ENCODE results near the gene WASL.

The WASL gene

DNA sequence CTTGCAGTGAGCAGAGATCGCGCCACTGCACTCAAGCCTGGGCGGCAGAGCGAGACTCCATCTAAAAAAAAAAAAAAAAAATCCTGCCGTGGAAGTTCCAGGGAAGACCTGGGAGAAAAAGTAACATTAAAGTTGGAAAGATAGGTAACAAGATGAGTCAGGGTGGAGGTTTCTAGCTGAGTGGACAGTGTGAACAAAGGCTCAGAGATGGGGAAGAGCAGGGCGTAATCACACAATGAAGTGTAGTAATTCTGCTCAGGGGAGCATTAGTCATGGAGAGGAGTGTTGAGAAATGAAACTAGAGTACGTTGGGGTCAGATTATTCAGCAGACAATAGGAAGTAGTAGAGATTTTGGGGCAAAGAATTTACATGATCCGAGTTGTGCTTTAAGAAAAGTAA lies 21.6 kb upstream of the WASL start:
- no peak overlapping the region for H2AFZ ChIP-seq (ENCODE audit: low read length)
- no peaks in the 10 kb centered on the region for H3K27me3 ChIP-seq (ENCODE audit: insufficient read depth, low read length)
- no peak overlapping the region for H3K27ac ChIP-seq (ENCODE audit: low read depth, low read length, poor library complexity, severe bottlenecking)
- H3K9me3 ChIP-seq (ENCODE audit: low read length), result no peaks in the 10 kb centered on the region
- no peaks in the 10 kb centered on the region for H3K36me3 ChIP-seq (ENCODE audit: insufficient read depth, low read length)
- no peak for TF ChIP-seq EZH2 (IDR thresholded peaks at IDR 0.05; ENCODE audit: borderline replicate concordance, low read length)
- TF ChIP-seq, protein P1, sequence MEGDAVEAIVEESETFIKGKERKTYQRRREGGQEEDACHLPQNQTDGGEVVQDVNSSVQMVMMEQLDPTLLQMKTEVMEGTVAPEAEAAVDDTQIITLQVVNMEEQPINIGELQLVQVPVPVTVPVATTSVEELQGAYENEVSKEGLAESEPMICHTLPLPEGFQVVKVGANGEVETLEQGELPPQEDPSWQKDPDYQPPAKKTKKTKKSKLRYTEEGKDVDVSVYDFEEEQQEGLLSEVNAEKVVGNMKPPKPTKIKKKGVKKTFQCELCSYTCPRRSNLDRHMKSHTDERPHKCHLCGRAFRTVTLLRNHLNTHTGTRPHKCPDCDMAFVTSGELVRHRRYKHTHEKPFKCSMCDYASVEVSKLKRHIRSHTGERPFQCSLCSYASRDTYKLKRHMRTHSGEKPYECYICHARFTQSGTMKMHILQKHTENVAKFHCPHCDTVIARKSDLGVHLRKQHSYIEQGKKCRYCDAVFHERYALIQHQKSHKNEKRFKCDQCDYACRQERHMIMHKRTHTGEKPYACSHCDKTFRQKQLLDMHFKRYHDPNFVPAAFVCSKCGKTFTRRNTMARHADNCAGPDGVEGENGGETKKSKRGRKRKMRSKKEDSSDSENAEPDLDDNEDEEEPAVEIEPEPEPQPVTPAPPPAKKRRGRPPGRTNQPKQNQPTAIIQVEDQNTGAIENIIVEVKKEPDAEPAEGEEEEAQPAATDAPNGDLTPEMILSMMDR (IDR thresholded peaks at IDR 0.05; ENCODE audit: low read length), result no peak
- no peaks in the 10 kb centered on the region for H3F3A ChIP-seq (ENCODE audit: insufficient read depth, low read length)
- no peaks in the 10 kb centered on the region for H3K9me2 ChIP-seq (ENCODE audit: low read depth, low read length)
- no peaks in the 10 kb centered on the region for H4K20me1 ChIP-seq (ENCODE audit: insufficient read depth, low read length)
- H3K9ac ChIP-seq (ENCODE audit: low read length), result no peak overlapping the region
- H3K4me1 ChIP-seq (ENCODE audit: insufficient read depth, low read length, severe bottlenecking), result no peaks in the 10 kb centered on the region
- H3K79me2 ChIP-seq (ENCODE audit: insufficient read depth, low read length), result no peaks in the 10 kb centered on the region
- no peak overlapping the region for H3K4me3 ChIP-seq (ENCODE audit: low read depth, low read length, poor library complexity, severe bottlenecking)
- peak overlapping the region; percentile 11; the same call in 1 of the 2 replicates for H3K4me2 ChIP-seq (ENCODE audit: low read length)

DNA sequence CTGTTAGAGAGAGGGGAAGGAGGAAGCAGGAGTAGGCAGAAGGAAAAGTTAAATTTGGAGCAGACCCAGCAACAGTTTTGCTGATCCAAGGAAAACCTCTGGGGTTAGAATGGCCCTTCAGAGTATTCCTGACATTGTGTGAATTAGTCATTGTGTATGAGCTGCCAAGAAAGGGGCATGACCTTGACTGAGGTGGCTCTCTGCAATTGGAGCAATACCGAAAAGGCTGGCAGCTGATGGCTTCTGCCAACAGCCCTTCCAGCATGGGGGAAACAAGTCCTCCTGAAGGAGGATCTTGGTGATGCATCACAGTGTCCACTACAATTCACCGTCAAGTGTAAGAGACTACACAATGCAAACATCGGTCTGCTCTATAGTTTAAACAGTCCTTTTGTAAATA lies 20.6 kb upstream of the WASL start:
- H3F3A ChIP-seq (ENCODE audit: insufficient read depth, low read length), result no peaks in the 10 kb centered on the region
- no peaks in the 10 kb centered on the region for H3K9me3 ChIP-seq (ENCODE audit: low read length)
- H3K4me1 ChIP-seq (ENCODE audit: insufficient read depth, low read length, severe bottlenecking), result no peaks in the 10 kb centered on the region
- no peaks in the 10 kb centered on the region for H3K79me2 ChIP-seq (ENCODE audit: insufficient read depth, low read length)
- no peak overlapping the region for H3K27ac ChIP-seq (ENCODE audit: low read depth, low read length, poor library complexity, severe bottlenecking)
- no peaks in the 10 kb centered on the region for H4K20me1 ChIP-seq (ENCODE audit: insufficient read depth, low read length)
- H3K36me3 ChIP-seq (ENCODE audit: insufficient read depth, low read length), result no peaks in the 10 kb centered on the region
- TF ChIP-seq, protein P1 (IDR thresholded peaks at IDR 0.05; ENCODE audit: low read length), result no peak
- no peak for TF ChIP-seq EZH2 (IDR thresholded peaks at IDR 0.05; ENCODE audit: borderline replicate concordance, low read length)
- H3K27me3 ChIP-seq (ENCODE audit: insufficient read depth, low read length), result no peaks in the 10 kb centered on the region
- H3K9me2 ChIP-seq (ENCODE audit: low read depth, low read length), result no peaks in the 10 kb centered on the region
- H2AFZ ChIP-seq (ENCODE audit: low read length), result no peak overlapping the region
- no peak overlapping the region for H3K4me2 ChIP-seq (ENCODE audit: low read length)
- H3K9ac ChIP-seq (ENCODE audit: low read length), result no peak overlapping the region
- no peak overlapping the region for H3K4me3 ChIP-seq (ENCODE audit: low read depth, low read length, poor library complexity, severe bottlenecking)

DNA sequence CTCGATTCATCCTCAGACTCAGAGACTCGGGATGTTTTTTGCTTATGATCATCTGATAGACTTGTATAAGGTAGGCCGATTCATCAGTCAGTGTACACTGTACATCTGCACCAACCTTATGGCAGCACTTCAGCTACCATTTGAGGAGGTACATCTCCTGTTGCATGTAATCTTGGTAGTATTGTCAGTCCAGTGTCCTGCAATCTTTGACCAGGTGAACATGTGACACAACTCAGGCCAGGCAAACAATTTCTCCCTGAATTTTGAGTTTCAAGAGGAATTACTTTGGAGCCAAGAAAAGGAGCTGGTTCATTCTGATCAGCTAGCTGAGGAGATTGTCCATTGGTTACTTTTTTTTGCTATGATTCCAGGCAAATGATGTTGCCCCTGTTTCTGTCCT lies 19.7 kb upstream of the WASL start:
- Histone ChIP-seq H3K36me3 (ENCODE audit: insufficient read depth, low read length) (no peaks in the 10 kb centered on the region), H3K9me2 (ENCODE audit: low read depth, low read length) (no peaks in the 10 kb centered on the region), H3K4me1 (ENCODE audit: insufficient read depth, low read length, severe bottlenecking) (no peaks in the 10 kb centered on the region), H3F3A (ENCODE audit: insufficient read depth, low read length) (no peaks in the 10 kb centered on the region), H3K9me3 (ENCODE audit: low read length) (no peaks in the 10 kb centered on the region), H3K9ac (ENCODE audit: low read length) (no peak overlapping the region), H4K20me1 (ENCODE audit: insufficient read depth, low read length) (no peaks in the 10 kb centered on the region), H2AFZ (ENCODE audit: low read length) (no peak overlapping the region), H3K79me2 (ENCODE audit: insufficient read depth, low read length) (no peaks in the 10 kb centered on the region), H3K27me3 (ENCODE audit: insufficient read depth, low read length) (no peaks in the 10 kb centered on the region), H3K27ac (ENCODE audit: low read depth, low read length, poor library complexity, severe bottlenecking) (no peak overlapping the region), H3K4me2 (ENCODE audit: low read length) (no peak overlapping the region), H3K4me3 (ENCODE audit: low read depth, low read length, poor library complexity, severe bottlenecking) (no peak overlapping the region)
- TF ChIP-seq EZH2 (IDR thresholded peaks at IDR 0.05; ENCODE audit: borderline replicate concordance, low read length), result no peak
- TF ChIP-seq, protein P1 (IDR thresholded peaks at IDR 0.05; ENCODE audit: low read length), result no peak
